Epithelial cell of prostate (primary cell): Measurements from ENCODE around the gene GNAT2.

Source experiments
- DNase-seq: peaks from one replicate; pipeline ENCODE4 v3.0.0-alpha.2; 2011; ENCODE audit warnings: low read depth, low spot score
- H3K27ac ChIP-seq: fragments of 450-650 bp; 2 replicates; pipeline ENCODE4 v1.5.1; 2017; ENCODE audit warnings: mild to moderate bottlenecking

GNAT2 gene

GRCh38 chr1:109567877-109568672, 51.3 kb downstream of the GNAT2 start:
- DNase-seq, result no peak
- peak overlapping the region; percentile 62 for H3K27ac ChIP-seq

- no peak overlapping the region for H3K27ac ChIP-seq
- DNase-seq, result no peak
Observed at GRCh38 chr1:109566982-109567381, 52.4 kb downstream of the GNAT2 start.

- DNase-seq, result no peak
- no peak overlapping the region for H3K27ac ChIP-seq
Observed at GRCh38 chr1:109565241-109565640, 54.2 kb downstream of the GNAT2 start.

GRCh38 chr1:109564194-109564878, 55.1 kb downstream of the GNAT2 start:
- H3K27ac ChIP-seq, result no peak overlapping the region
- no peak for DNase-seq

GRCh38 chr1:109559995-109560394, 59.4 kb downstream of the GNAT2 start:
- H3K27ac ChIP-seq, result no peak overlapping the region
- DNase-seq, result no peak

- no peak overlapping the region for H3K27ac ChIP-seq
- no peak for DNase-seq
Observed at GRCh38 chr1:109557520-109557919, 61.9 kb downstream of the GNAT2 start.

GRCh38 chr1:109556563-109556962, 62.9 kb downstream of the GNAT2 start:
- H3K27ac ChIP-seq, result no peak overlapping the region
- DNase-seq, result no peak
